Measurements from ENCODE around the gene SPIN4.

SPIN4 gene

DNA sequence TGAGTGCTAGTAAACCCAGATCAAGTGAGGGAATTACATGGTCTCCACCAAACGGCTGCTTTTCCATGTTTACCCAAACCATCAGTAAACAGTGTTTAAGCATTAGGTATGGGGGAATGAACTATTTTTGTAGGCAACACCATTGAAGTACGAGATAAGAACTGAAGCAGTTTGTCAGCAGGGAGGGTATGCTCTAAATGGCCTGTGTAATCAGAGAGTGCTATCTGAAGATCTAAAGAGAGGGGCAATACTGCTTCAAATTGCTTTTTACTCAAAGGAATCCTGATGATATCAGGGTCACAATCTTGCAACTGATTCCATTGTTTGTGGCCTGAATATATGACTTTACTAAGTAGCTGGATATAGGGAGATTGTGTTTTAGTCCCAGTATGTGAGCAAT is 10.4 kb upstream of the SPIN4 start:
- TF ChIP-seq, protein P1, sequence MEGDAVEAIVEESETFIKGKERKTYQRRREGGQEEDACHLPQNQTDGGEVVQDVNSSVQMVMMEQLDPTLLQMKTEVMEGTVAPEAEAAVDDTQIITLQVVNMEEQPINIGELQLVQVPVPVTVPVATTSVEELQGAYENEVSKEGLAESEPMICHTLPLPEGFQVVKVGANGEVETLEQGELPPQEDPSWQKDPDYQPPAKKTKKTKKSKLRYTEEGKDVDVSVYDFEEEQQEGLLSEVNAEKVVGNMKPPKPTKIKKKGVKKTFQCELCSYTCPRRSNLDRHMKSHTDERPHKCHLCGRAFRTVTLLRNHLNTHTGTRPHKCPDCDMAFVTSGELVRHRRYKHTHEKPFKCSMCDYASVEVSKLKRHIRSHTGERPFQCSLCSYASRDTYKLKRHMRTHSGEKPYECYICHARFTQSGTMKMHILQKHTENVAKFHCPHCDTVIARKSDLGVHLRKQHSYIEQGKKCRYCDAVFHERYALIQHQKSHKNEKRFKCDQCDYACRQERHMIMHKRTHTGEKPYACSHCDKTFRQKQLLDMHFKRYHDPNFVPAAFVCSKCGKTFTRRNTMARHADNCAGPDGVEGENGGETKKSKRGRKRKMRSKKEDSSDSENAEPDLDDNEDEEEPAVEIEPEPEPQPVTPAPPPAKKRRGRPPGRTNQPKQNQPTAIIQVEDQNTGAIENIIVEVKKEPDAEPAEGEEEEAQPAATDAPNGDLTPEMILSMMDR (IDR thresholded peaks at IDR 0.05; ENCODE audit: low read depth, low read length, missing control alignments) = no peak
- no peak for DNase-seq (ENCODE audit: low read depth)
- no peak overlapping the region for H3K4me3 ChIP-seq (ENCODE audit: low read depth, low read length)

DNA sequence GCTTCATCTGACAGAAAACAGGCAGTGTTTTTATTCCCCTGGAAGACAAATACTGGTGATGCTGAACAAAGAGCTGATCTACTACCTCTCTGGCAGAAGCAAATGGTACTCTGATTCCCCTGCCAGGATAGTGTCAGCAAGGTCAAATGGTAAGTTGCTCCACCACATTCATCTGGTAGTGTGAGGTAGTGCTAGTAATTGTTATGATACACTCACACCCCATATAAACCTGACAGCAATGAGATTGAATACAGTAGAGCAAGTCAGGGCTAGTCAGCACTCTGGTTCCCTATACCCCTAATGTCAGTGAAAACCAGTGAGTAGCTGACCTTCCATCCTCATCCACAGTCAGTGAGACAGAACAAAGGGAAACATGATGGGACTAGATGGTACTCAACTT is 3.4 kb upstream of the SPIN4 start:
- no peak overlapping the region for H3K4me3 ChIP-seq (ENCODE audit: low read depth, low read length)
- DNase-seq (ENCODE audit: low read depth) = no peak
- TF ChIP-seq, protein P1 (IDR thresholded peaks at IDR 0.05; ENCODE audit: low read depth, low read length, missing control alignments) = no peak

DNA sequence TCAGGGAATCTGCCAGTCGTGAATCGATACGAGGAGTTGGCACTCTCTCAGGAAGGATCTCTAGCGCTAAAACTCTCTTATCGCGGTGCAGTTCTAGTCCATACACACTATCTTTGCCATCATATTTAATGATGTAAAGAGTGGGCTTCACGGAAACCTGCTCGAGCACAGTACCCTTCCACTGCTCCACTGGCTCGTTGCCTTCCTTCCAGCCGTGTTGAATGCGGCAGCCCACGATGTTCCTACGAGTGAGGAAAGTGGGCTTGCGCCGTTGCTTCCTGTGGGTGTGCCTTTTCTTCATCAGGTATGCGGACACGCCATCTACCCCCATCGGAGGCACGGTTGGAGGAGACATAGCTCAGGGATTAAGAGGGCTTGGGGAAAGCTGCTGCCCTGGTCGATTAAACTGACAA is 661 bp downstream of the SPIN4 start:
- TF ChIP-seq, protein P1 (IDR thresholded peaks at IDR 0.05; ENCODE audit: low read depth, low read length, missing control alignments) = no peak
- peak; percentile 3 for DNase-seq (ENCODE audit: low read depth)
- peak overlapping the region; percentile 66 for H3K4me3 ChIP-seq (ENCODE audit: low read depth, low read length)

DNA sequence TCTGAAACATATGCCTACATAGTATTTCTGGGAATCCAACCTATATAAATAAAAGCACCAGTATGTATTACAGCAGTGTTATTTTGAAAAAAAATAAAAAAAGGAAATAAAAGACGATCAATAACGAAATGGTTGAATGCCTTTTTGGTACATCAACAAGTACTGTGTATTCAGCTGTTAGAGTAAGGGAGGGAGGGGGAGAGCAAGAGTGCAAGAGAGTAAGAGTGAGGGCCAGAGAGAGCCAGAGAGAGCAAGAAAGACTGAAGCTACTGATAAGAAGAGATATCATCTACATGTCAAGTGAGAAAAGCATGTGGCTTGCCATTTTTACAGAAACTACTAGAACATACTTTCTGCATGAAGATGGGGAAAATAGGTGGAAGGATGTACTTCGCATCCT is 1.8 kb downstream of the SPIN4 start:
- H3K4me3 ChIP-seq (ENCODE audit: low read depth, low read length) = peak overlapping the region; percentile 66
- DNase-seq (ENCODE audit: low read depth) = no peak
- TF ChIP-seq, protein P1 (IDR thresholded peaks at IDR 0.05; ENCODE audit: low read depth, low read length, missing control alignments) = no peak

DNA sequence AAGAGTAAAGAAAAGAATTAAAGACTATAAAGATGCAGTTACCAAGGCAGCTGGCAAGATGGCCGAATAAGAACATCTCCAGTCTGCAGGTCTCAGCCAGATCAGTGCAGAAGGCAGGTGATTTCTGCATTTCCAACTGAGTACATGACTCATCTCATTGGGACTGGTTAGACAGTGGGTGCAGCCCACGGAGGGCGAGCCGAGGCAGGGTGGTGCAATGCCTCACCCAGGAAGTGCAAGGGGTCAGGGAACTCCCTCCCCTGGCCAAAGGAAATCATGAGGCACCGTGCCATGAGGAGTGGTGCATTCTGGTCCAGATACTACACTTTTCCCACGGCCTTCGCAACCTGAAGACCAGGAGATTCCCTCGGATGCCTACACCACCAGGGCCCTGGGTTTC is 20.5 kb downstream of the SPIN4 start:
- TF ChIP-seq, protein P1 (IDR thresholded peaks at IDR 0.05; ENCODE audit: low read depth, low read length, missing control alignments) = no peak
- no peak overlapping the region for H3K4me3 ChIP-seq (ENCODE audit: low read depth, low read length)
- DNase-seq (ENCODE audit: low read depth) = no peak

DNA sequence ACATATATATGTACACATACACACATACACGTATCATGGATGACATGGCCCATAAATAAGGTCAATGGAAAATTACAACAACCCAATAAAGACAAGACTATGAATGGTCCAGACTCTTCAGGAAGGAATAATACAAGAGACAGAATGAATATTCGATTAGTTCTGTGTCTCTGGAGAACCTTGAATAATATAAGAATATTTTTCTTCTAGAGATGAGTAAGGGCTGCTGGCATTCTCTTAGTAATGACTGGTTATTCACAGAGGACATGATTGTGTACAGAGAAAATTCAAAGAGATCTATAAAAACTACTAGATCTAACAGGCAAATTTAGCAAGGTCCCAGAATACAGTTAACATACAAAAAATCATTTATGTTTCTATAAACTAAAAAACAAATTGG is 23.3 kb downstream of the SPIN4 start:
- no peak for DNase-seq (ENCODE audit: low read depth)
- TF ChIP-seq, protein P1 (IDR thresholded peaks at IDR 0.05; ENCODE audit: low read depth, low read length, missing control alignments) = no peak

DNA sequence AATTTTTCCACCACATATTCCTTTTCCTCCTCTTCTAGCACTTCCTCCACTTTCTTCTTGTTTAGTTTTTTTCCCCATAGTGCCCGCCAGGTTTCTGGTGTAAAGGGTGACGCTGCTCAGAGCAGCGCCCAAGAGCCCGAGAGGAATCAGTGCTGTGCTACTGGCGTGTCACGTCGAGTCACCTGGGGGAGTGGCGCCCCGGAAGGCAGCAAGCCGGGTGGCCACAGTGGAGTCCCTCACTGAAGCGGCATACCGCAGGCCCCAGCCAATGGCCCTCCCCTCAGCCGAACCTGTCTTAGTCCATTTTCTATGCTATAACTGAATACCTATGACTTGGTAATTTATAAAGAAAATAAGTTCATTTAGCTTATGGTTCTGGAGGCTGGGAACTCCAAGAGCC is 51.5 kb downstream of the SPIN4 start:
- TF ChIP-seq, protein P1 (IDR thresholded peaks at IDR 0.05; ENCODE audit: low read depth, low read length, missing control alignments) = no peak
- no peak overlapping the region for H3K4me3 ChIP-seq (ENCODE audit: low read depth, low read length)
- DNase-seq (ENCODE audit: low read depth) = no peak

More for the DNA sequence above, 23.3 kb downstream of the SPIN4 start:
- no peak overlapping the region for H3K4me3 ChIP-seq (ENCODE audit: low read depth, low read length)
